Measurements from ENCODE around the gene SRC. TPM values are rescaled to one million over a fixed set of nuclear protein-coding genes. Genes with fewer than 3 reads are reported as not detected.

SRC gene
- total and polyA plus RNA-seq, 10 donors: 7.0 to 68.0 (median 31.2) TPM

DNA sequence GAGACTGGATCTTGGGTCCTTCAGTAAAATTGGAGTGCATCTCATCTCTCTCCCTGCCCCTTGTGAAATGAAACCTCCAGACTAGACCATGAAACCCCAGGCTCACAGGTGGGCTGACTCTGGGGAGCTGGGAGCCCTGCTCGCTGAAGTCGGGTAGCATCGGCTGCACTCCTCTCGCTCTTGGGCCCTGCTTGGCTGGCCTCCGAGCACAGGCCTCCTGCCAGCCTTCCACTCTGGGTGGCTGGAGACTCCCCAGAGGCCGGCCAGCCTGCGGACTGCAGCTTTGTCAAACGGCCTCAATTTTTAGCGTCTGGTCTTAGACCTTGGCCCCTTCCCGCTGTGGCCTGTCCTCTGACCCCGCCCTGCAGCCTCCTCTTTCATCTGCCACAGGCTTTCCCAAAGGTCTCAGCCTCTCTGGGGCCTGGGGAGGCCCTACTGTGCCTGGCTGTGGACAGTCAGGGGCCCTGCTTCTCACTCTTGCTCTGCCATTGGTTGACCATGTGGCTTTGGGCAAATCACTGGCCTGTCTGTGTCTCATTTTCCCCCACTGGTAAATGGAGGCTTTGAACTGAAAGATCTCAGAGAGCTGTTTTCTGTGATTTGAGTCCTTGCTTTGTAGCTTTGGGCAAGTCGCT, 45.1 kb downstream of the SRC start:
- TF ChIP-seq CTCF (IDR thresholded peaks at IDR 0.05 in 8 of 11, conservative IDR thresholded peaks at IDR 0.05 in 3 of 11): no peak
- TF ChIP-seq POLR2A (IDR thresholded peaks at IDR 0.05): no peak
- no peak for TF ChIP-seq POLR2AphosphoS5 (IDR thresholded peaks at IDR 0.05)
- H3K4me1 ChIP-seq: peaks cover 0 to 5% (median 0%) of the 10 kb centered on the region in 6 donors
- DNase-seq: peak; percentile 60
- no peaks in the 10 kb centered on the region for H3K9me3 ChIP-seq
- intact Hi-C loops (cut with DNase I; ENCODE audit: low total_unique reads): no loop called here
- no peak overlapping the region for H3K27ac ChIP-seq
- peaks cover 0 to 27% (median 0%) of the 10 kb centered on the region in 7 donors for H3K27me3 ChIP-seq (replicated peaks in 1 of 7)
- 82 to 88% (median 84%) methylated on average over 10 to 12 of the region's 12 CpGs for WGBS, 5 donors
- H3K4me3 ChIP-seq: no peak overlapping the region
- H3K36me3 ChIP-seq: peaks cover 0 to 80% (median 8%) of the 10 kb centered on the region in 6 donors

- Histone ChIP-seq H3K36me3 (peaks cover 0 to 80% (median 8%) of the 10 kb centered on the region in 6 donors), H3K9me3 (no peaks in the 10 kb centered on the region), H3K27me3 (replicated peaks in 1 of 7) (peaks cover 0 to 17% (median 0%) of the 10 kb centered on the region in 7 donors), H3K4me3 (no peak overlapping the region), H3K27ac (no peak overlapping the region), H3K4me1 (peaks cover 0 to 7% (median 0%) of the 10 kb centered on the region in 6 donors)
- intact Hi-C loops (cut with DNase I; ENCODE audit: low total_unique reads): no loop called here
- WGBS, 5 donors: 86 to 91% (median 88%) methylated on average over 14 to 16 of the region's 16 CpGs
- peak in 4 of 11 experiments; percentile 5 to 42 (median 38) for TF ChIP-seq CTCF (IDR thresholded peaks at IDR 0.05 in 8 of 11, conservative IDR thresholded peaks at IDR 0.05 in 3 of 11)
- no peak for TF ChIP-seq POLR2A (IDR thresholded peaks at IDR 0.05)
- peak; percentile 51 for DNase-seq
These were observed 46.7 kb downstream of the SRC start for GRCh38 chr20:37392441-37393195.

DNA sequence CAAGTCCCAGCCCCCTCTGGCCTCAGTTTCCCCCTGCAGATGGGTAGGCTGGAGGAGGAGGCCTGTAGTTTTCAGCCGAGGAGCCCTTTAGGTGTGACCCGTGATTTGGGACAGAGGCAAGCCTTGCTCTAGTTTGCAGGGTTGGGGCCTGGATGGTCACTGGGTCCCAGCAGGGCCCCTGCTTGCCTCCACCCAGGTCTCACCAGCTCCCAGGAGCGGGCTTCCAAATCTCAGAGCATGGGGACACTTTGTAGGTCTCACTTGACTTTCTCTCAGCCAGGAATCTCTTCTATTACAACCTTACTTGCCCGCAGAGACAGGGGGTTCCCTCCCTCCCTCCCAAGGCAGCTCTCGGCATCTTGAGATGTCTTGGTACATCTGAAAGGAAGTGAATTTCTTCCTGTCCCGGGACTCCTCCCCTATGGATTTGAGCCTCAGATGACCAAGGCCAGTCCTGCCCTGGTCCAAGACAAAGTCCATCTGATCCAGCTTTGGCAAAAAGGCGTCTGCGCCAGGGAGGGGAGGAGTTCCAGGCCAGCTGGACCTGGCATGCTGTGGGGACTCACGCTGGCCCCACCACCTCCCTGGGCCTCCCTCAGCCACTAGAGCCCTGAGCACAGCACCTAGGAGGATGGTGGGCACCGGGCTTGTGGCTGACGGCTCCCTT, 47.4 kb downstream of the SRC start:
- intact Hi-C loops (cut with DNase I; ENCODE audit: low total_unique reads): no loop called here
- Histone ChIP-seq H3K4me1 (peaks cover 0 to 7% (median 0%) of the 10 kb centered on the region in 6 donors), H3K36me3 (peaks cover 0 to 83% (median 8%) of the 10 kb centered on the region in 6 donors), H3K27ac (no peak overlapping the region), H3K4me3 (no peak overlapping the region), H3K27me3 (replicated peaks in 1 of 7) (peaks cover 0 to 13% (median 0%) of the 10 kb centered on the region in 7 donors), H3K9me3 (no peaks in the 10 kb centered on the region)
- 73 to 84% (median 81%) methylated on average over 9 to 11 of the region's 11 CpGs for WGBS, 5 donors
- no peak for TF ChIP-seq CTCF (IDR thresholded peaks at IDR 0.05 in 8 of 11, conservative IDR thresholded peaks at IDR 0.05 in 3 of 11)
- peak; percentile 63 for DNase-seq
